HG02678 (cell line): ENCODE measurements around the gene PRCD.
"Not testable (repeated sequence)": the region's sequence is repeated elsewhere in the genome, so short reads cannot be mapped to it uniquely, and the experiment has no call there.

Experiments used
- ATAC-seq: cut with Tn5 transposase; IDR thresholded peaks from one replicate; pipeline ENCODE4 v1.9.1; 2021; ENCODE audit warnings: mild to moderate bottlenecking, moderate library complexity; ENCODE audit not compliant: unreplicated experiment

Gene PRCD

GRCh38 chr17:76551685-76552084, 11.8 kb downstream of the PRCD start:
- ATAC-seq = no peak

DNA sequence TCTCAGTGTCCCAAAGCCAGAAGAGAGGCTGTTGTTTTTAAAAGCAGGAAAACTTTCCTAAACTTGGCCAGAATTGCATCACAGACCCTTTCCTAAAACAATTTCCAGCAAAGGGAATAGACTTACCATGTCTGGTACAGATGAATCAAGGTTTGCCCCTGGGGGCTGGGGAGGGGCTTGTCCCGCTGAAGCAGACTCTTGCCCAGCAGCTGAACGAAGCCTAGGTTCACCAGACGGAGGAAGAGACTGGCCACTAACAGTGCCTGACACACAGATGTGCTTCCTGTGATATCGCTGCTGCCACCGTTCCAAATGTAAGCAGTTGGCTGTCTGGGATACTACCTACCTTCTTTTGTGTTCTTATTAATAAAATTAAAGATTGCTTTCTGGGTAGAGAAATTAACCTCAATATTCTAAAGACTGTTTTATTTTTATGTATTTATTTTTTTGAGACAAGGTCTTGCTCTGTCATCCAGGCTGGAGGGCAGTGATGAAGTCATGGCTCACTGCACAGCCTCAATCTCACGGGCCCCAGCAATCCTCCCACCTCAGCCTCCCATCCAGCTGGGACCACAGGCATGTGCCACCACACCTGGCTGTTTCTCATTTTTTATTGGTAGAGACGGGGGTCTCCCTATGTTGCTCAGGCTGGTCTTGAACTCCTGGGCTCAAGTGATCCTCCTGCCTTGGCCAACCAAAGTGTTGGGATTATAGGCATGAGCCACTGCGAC, 13.5 kb downstream of the PRCD start:
- no peak for ATAC-seq

GRCh38 chr17:76554131-76554530, 14.3 kb downstream of the PRCD start:
- ATAC-seq = no peak

GRCh38 chr17:76556765-76557367, 17.0 kb downstream of the PRCD start:
- ATAC-seq = peak; percentile 5

GRCh38 chr17:76557368-76558197, 17.7 kb downstream of the PRCD start:
- peak; percentile 96 for ATAC-seq

DNA sequence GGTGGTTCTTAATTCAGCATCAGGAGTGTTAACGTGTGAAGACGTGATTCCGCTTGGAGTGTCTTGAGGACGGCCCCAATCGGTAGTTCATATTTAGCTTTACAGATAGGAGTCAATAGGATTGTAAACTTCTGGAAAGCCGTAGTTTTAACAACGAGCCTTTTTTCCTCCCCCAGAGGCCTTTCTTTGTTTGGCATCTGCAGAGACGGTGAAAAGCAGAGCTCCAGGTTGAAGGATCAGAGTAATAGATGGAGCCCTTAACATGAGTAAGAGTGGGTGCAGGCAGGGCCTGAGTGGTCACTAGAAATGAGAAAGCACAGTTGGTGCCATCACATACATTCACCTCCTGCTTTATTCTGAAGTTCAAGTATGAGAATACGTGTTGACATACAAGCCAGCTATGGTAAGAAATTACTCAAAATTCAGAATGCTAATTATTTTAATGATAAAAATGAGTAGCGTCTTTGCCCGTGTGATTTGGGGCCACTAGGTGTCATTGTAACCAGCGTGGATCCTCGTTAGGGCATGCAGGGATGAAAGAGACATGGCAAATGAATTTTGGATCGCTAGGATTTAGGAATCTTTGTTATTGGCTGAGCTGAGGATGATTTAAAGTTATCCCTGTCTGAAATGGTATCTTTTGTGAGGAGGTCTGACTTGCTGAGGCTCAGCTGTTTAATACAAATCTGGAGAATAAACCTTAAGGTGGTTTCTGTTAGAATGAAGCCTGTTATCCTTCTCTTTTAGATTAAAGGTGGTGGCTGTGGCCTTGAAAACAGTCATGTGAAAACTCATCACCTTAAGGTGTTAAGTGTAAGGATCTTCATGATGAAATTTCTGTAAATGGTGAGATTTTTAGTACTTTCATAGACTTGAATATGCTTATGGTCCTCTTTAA, 18.6 kb downstream of the PRCD start:
- no peak for ATAC-seq

DNA sequence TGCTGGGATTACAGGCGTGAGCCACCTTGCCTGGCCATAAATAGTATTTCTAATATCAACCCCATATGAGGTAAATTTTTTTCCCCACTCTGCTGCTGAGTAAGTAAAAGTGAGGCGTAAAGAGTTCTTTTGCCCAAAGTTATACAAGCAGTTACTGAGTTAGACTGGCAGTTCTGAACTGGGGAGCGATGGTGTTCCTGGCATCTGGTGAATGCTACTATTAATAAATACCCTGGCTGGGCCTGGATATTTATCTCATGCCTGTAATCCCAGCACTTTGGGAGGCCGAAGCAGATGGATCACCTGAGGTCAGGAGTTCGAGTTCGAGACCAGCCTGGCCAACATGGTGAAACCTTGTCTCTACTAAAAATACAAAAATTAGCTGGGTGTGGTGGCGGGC, 19.6 kb downstream of the PRCD start:
- ATAC-seq = not testable (repeated sequence)

DNA sequence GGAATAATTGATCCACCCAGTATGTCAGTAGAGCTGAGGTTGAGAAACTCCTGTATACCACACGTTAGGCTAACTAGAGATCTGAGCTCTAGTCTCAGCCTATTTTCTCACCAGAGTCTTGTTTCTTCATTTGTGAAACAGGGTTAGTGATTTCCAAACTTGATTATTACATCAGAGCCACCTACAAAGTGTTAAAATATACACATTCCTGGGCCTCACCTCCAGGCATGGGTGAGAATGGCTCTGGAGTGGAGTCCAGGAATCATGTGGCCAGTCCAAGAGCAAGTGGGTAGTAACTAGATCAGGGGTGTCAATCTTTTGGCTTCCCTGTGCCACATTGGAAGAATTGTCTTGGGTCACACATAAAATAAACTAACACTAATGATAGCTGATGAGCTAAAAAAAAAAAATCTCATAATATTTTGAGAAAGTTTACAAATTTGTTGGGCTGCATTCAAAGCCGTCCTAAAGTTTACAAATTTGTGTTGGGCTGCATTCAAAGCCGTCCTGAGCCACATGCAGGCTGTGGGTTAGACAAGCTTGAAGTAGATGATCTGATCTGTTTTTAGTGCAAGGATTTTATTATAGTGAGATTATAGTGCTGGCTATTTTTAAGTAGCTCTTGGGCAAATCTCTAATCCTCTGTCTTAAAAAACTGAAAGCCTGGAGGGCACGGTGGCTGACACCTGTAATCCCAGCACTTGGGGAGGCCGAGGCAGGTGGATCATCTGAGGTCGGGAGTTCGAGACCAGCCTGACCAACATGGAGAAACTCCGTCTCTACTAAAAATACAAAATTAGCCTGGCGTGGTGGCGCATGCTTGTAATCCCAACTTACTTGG, 20.4 kb downstream of the PRCD start:
- no peak for ATAC-seq

- no peak for ATAC-seq
These were observed 21.0 kb downstream of the PRCD start for GRCh38 chr17:76560877-76561221.

- no peak for ATAC-seq
These were observed 21.5 kb downstream of the PRCD start for GRCh38 chr17:76561332-76561731.

- ATAC-seq = no peak
These were observed 22.0 kb downstream of the PRCD start for GRCh38 chr17:76561799-76562268.

GRCh38 chr17:76562734-76563148, 22.9 kb downstream of the PRCD start:
- ATAC-seq = no peak

- ATAC-seq = not testable (repeated sequence)
These were observed 23.5 kb downstream of the PRCD start for GRCh38 chr17:76563359-76563758.

GRCh38 chr17:76564991-76565727, 25.3 kb downstream of the PRCD start:
- ATAC-seq = not testable (repeated sequence)

GRCh38 chr17:76565728-76566612, 26.1 kb downstream of the PRCD start:
- no peak for ATAC-seq

DNA sequence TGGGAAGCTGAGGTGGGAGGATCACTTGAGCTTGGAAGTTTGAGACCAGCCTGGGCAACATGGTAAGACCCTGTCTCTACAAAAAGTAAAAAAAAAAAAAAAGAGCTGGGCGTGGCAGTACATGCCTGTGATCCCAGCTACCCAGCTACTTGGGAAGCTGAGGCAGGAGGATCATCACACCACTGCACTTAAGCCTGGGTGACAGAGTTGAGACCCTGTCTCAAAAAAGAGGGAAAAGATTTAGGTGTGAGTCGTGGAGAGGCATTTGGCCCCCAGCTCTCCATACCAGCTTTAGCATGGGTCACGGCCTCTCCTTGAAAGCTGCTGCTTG, 26.7 kb downstream of the PRCD start:
- no peak for ATAC-seq

DNA sequence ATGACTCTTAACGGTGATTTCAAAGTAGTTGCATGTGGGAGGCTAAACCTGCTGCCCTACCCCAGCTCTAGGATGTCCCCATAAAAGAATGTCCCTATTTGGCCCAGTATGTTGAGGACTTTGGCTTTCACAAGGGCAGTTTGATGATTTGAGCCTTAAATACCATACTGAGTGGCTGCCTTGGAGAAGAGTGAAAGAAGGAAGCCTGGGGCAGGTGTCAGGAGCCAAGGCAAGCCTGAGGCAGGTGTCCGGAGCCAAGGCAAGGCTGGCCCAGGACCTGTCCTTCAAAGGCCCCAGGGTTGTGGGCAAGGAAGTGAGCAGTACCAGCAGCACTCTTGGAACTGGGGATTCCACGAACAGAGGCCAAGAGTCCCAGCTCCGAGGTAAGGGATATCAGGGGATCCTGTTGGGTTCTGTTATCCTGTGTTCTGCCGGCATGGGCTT, 27.2 kb downstream of the PRCD start:
- no peak for ATAC-seq
